ENCODE data around the gene THADA. TPM values are rescaled to one million over a fixed set of nuclear protein-coding genes. Genes with fewer than 3 reads are reported as not detected.
"Not testable (repeated sequence)": the region's sequence is repeated elsewhere in the genome, so short reads cannot be mapped to it uniquely, and the experiment has no call there.

The THADA gene
- total RNA-seq, 1 donor from 2014 or later = 50.6 TPM

DNA sequence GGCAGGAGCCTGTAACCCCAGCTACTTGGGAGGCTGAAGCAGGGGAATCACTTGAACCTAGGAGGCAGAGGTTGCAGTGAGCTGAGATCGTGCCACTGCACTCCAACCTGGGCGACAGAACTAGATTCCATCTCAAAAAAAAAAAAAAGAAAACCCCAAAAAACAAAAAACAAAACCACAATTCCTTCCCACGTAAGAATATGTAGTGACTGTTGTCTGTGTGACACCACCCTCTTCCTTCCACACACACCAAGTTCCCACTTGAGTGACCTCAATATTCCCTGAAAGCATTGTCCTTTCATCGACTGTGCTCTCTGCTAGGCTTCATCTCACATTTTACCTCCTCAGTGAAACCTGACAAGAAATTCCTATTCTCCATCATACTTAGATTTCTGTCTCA, 8.8 kb upstream of the THADA start:
- no peaks in the 10 kb centered on the region for H3K9me3 ChIP-seq (ENCODE audit: control insufficient read depth in 3 of 3, low read length in 3 of 3)
- H3K36me3 ChIP-seq (ENCODE audit: control insufficient read depth in 3 of 3, insufficient read depth in 3 of 3, low read length in 3 of 3) = no peaks in the 10 kb centered on the region
- H3K4me1 ChIP-seq (ENCODE audit: control insufficient read depth in 3 of 3, insufficient read depth in 3 of 3, low read length in 3 of 3) = no peaks in the 10 kb centered on the region

DNA sequence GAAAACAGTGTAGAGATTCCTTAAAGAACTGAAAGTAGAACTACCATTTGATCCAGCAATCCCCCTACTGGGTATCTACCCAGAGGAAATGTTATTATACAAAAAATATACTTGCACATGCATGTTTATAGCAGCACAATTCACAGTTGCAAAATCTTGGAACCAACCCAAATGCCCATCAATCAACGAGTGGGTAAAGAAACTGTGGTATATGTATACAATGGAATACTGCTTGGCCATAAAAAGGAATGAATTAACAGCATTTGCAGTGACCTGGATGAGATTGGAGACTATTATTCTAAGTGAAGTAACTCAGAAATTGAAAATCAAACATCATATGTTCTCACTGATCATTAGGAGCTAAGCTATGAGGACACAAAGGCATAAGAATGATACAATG, 4.8 kb upstream of the THADA start:
- not testable (repeated sequence) for H3K9me3 ChIP-seq (ENCODE audit: control insufficient read depth in 3 of 3, low read length in 3 of 3); H3K27me3 ChIP-seq (ENCODE audit: control insufficient read depth in 3 of 3, insufficient read depth in 3 of 3, low read length in 3 of 3); H3K27ac ChIP-seq (ENCODE audit: low read depth, low read length); H3K36me3 ChIP-seq (ENCODE audit: control insufficient read depth in 3 of 3, insufficient read depth in 3 of 3, low read length in 3 of 3); H3K4me3 ChIP-seq (ENCODE audit: low read length in 3 of 3); H3K4me1 ChIP-seq (ENCODE audit: control insufficient read depth in 3 of 3, insufficient read depth in 3 of 3, low read length in 3 of 3); H3K9ac ChIP-seq (ENCODE audit: low read depth in 1 of 3, low read length in 3 of 3)

More for the DNA sequence above, 8.8 kb upstream of the THADA start:
- Histone ChIP-seq H3K27me3 (ENCODE audit: control insufficient read depth in 3 of 3, insufficient read depth in 3 of 3, low read length in 3 of 3) (no peaks in the 10 kb centered on the region), H3K27ac (ENCODE audit: low read depth, low read length) (no peak overlapping the region), H3K9ac (ENCODE audit: low read depth in 1 of 3, low read length in 3 of 3) (no peak overlapping the region), H3K4me3 (ENCODE audit: low read length in 3 of 3) (no peak overlapping the region)

DNA sequence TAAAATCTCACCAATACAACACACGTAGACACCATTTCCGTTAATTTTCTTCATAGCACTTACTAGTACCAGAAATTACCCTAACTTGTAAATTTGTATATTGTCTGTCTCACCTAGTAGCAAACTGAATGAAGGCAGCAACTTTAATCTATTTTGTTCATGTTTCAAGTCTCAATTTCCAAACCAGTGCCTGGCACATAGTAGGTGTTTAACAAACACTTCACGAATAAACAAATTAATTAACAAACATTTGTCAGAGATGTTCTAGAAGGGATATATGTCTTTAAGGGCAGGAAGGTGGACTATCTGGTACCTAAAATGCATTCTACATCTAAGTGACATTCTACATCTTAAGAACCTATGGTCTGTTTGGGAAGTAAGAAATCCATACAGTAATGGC, 963 bp downstream of the THADA start:
- peak overlapping the region; percentile 89 to 93 (median 89) for H3K9ac ChIP-seq (ENCODE audit: low read depth in 1 of 3, low read length in 3 of 3)
- H3K4me3 ChIP-seq (ENCODE audit: low read length in 3 of 3) = peak overlapping the region; percentile 93 to 99 (median 96)
- peaks cover 0 to 10% (median 10%) of the 10 kb centered on the region in 3 donors for H3K36me3 ChIP-seq (ENCODE audit: control insufficient read depth in 3 of 3, insufficient read depth in 3 of 3, low read length in 3 of 3)
- H3K27me3 ChIP-seq (ENCODE audit: control insufficient read depth in 3 of 3, insufficient read depth in 3 of 3, low read length in 3 of 3) = no peaks in the 10 kb centered on the region
- peak overlapping the region; percentile 93 for H3K27ac ChIP-seq (ENCODE audit: low read depth, low read length)
- no peaks in the 10 kb centered on the region for H3K9me3 ChIP-seq (ENCODE audit: control insufficient read depth in 3 of 3, low read length in 3 of 3)
- H3K4me1 ChIP-seq (ENCODE audit: control insufficient read depth in 3 of 3, insufficient read depth in 3 of 3, low read length in 3 of 3) = peaks cover 6 to 17% (median 14%) of the 10 kb centered on the region in 3 donors

DNA sequence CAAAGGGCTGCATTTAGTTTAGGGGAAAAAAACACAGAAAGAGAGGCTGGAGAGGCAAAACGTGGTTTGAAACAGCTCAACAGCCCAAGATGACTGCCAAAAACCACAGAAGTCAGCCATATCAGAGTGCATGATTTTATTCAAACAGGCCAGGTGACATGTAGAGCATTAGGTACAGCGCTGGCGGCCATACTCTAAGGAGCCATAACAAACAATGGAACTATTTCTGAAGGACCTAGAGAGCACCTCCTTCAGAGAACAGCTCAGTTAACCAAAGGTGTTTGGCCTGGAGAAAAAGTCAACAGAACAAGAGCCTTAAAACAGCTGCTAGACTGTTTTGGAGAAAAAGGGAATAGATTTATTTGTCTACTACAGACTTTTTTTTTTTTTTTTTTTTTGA, 2.6 kb downstream of the THADA start:
- no peak overlapping the region for H3K9ac ChIP-seq (ENCODE audit: low read depth in 1 of 3, low read length in 3 of 3)
- H3K27ac ChIP-seq (ENCODE audit: low read depth, low read length) = no peak overlapping the region
- H3K4me1 ChIP-seq (ENCODE audit: control insufficient read depth in 3 of 3, insufficient read depth in 3 of 3, low read length in 3 of 3) = peaks cover 6 to 17% (median 14%) of the 10 kb centered on the region in 3 donors
- H3K9me3 ChIP-seq (ENCODE audit: control insufficient read depth in 3 of 3, low read length in 3 of 3) = no peaks in the 10 kb centered on the region
- H3K36me3 ChIP-seq (ENCODE audit: control insufficient read depth in 3 of 3, insufficient read depth in 3 of 3, low read length in 3 of 3) = peaks cover 3 to 17% (median 16%) of the 10 kb centered on the region in 3 donors
- H3K27me3 ChIP-seq (ENCODE audit: control insufficient read depth in 3 of 3, insufficient read depth in 3 of 3, low read length in 3 of 3) = no peaks in the 10 kb centered on the region
- no peak overlapping the region for H3K4me3 ChIP-seq (ENCODE audit: low read length in 3 of 3)

DNA sequence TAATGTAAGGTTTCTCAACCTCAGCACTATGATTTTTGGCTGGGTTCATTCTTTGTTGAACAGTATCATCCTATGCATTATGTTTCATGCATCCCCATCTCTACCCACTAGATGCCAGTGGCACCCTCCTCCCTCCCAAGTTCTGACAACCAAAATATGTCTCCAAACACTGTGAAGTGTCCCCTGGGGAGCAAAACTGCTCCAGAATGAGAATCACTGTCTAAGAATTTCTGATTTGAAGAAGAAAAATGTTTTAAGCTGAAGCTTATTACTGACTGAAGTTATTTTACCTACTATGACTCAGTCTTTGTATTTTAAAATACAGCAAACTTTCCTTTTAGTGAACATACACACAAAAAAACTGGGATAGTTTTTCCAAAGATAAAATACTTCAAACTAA, 3.4 kb downstream of the THADA start:
- Histone ChIP-seq H3K27ac (ENCODE audit: low read depth, low read length) (no peak overlapping the region), H3K36me3 (ENCODE audit: control insufficient read depth in 3 of 3, insufficient read depth in 3 of 3, low read length in 3 of 3) (peaks cover 3 to 20% (median 16%) of the 10 kb centered on the region in 3 donors), H3K4me3 (ENCODE audit: low read length in 3 of 3) (no peak overlapping the region), H3K9me3 (ENCODE audit: control insufficient read depth in 3 of 3, low read length in 3 of 3) (no peaks in the 10 kb centered on the region), H3K9ac (ENCODE audit: low read depth in 1 of 3, low read length in 3 of 3) (no peak overlapping the region), H3K4me1 (ENCODE audit: control insufficient read depth in 3 of 3, insufficient read depth in 3 of 3, low read length in 3 of 3) (peaks cover 6 to 17% (median 14%) of the 10 kb centered on the region in 3 donors), H3K27me3 (ENCODE audit: control insufficient read depth in 3 of 3, insufficient read depth in 3 of 3, low read length in 3 of 3) (no peaks in the 10 kb centered on the region)

DNA sequence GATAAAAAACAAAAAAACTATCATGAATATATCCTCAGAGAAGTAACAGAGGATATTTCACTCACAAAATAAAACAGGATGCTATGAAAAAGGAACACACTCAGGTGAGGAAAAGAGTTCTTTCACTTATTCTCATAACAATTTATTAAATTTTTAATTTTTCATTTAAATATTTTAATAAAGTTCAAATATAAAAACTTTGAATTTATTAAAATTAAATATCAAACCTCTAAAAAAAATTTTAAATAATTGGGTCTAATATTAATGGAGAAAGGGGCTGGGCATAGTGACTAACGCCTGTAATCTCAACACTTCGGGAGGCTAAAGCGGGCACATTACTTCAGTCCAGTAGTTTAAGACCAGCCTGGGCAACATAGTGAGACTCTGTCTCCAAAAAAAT, 10.1 kb downstream of the THADA start:
- peaks cover 19 to 42% (median 37%) of the 10 kb centered on the region in 3 donors for H3K36me3 ChIP-seq (ENCODE audit: control insufficient read depth in 3 of 3, insufficient read depth in 3 of 3, low read length in 3 of 3)

DNA sequence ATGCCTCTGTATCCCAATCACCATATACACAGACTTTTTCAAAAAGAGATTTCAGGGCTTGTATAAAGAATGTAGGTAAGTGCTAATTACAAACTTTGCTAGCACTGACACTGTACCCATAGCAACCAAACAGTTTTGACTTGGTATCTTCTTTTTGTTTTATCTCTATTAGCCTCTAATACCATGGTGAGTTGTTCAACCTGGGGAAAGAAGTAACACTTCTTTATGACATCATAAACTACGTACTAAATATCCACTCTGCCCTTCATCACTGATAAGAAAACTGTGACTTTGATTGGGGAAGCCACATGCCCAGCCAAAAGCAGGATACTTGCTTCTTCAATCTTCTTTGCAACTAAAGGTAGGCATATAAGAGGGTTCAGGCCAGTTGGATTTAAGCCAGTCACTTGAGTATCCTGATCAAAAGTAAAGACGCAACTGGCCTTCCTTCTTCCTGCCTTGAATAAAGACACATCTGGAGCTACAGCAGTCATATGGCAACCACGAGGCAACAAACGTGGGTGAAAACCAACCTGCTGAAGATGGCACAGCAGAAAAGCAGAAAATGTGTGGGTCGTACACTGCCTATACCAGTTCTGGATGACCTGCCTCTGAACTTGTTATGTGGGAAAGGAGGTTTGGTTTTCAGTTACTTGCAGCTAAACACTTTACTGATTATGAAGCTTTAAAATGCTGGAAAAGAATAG, 16.4 kb downstream of the THADA start:
- H3K9me3 ChIP-seq (ENCODE audit: control insufficient read depth in 3 of 3, low read length in 3 of 3) = no peaks in the 10 kb centered on the region
- no peak overlapping the region for H3K9ac ChIP-seq (ENCODE audit: low read depth in 1 of 3, low read length in 3 of 3)
- no peak overlapping the region for H3K27ac ChIP-seq (ENCODE audit: low read depth, low read length)
- no peaks in the 10 kb centered on the region for H3K4me1 ChIP-seq (ENCODE audit: control insufficient read depth in 3 of 3, insufficient read depth in 3 of 3, low read length in 3 of 3)
- no peak overlapping the region for H3K4me3 ChIP-seq (ENCODE audit: low read length in 3 of 3)
- no peaks in the 10 kb centered on the region for H3K27me3 ChIP-seq (ENCODE audit: control insufficient read depth in 3 of 3, insufficient read depth in 3 of 3, low read length in 3 of 3)
- H3K36me3 ChIP-seq (ENCODE audit: control insufficient read depth in 3 of 3, insufficient read depth in 3 of 3, low read length in 3 of 3) = peaks cover 20 to 33% (median 31%) of the 10 kb centered on the region in 3 donors

More for the DNA sequence above, 10.1 kb downstream of the THADA start:
- no peak overlapping the region for H3K9ac ChIP-seq (ENCODE audit: low read depth in 1 of 3, low read length in 3 of 3)
- no peak overlapping the region for H3K4me3 ChIP-seq (ENCODE audit: low read length in 3 of 3)
- no peaks in the 10 kb centered on the region for H3K9me3 ChIP-seq (ENCODE audit: control insufficient read depth in 3 of 3, low read length in 3 of 3)
- no peaks in the 10 kb centered on the region for H3K4me1 ChIP-seq (ENCODE audit: control insufficient read depth in 3 of 3, insufficient read depth in 3 of 3, low read length in 3 of 3)
- no peak overlapping the region for H3K27ac ChIP-seq (ENCODE audit: low read depth, low read length)
- no peaks in the 10 kb centered on the region for H3K27me3 ChIP-seq (ENCODE audit: control insufficient read depth in 3 of 3, insufficient read depth in 3 of 3, low read length in 3 of 3)

DNA sequence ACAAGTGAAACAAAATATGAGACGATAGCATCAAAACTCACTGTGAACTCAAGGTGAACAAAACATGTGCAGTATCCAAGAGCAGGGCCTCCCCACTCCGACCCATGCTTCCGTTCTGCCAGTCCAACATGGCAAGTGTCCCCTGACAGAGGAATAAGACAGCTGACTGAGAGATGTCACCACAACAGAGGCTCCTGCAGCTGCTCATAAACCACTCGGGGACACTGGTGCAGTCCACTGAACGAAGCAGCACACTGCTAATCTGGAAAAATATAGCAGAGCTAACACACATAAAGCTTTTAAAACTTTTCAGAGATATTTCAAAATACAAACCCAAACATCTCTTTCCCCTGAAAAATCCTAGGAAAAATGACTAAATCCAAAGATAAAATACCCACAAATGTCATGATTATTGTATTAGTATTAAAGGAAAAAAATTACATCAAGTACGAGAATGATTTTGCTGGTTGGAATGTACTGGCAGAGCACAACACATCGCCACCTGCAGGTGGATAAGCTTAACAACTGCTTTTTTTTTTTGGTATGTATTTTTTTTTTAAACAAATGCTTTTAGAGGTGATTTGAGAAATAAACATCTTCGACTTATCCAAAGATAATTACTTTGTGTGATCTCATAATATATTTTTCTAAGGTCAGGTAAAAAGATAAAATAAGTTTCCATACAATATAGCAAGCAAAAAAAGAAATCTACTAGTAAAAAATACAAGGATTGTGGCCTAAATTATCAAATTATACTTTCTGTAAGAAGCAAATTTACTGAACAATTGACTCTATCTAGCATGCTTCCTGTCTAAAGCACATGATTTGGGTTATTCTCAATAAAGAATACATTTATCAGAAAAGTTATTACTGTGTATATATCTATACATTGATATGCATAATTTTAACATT, 18.6 kb downstream of the THADA start:
- H3K9me3 ChIP-seq (ENCODE audit: control insufficient read depth in 3 of 3, low read length in 3 of 3) = no peaks in the 10 kb centered on the region

DNA sequence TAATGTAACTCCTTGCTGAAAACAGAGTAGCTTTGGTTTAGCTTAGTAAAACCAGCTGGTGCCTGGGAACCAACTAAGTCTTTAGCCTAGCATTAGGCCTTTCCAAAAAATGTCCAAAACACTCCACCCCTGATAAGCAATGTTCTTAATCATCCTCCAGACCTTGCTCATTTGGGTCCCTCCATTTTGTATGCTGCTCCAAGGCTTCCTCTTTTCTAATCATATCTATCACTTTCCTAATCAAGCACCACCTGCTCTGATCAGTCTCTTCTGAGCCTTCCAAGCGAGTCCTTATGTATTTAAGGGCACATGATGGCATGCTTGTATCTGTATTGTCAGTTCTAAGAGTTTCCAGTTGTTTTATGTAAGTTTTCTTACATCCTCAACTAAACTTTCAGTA, 23.6 kb downstream of the THADA start:
- H3K9me3 ChIP-seq (ENCODE audit: control insufficient read depth in 3 of 3, low read length in 3 of 3) = no peaks in the 10 kb centered on the region
- no peak overlapping the region for H3K9ac ChIP-seq (ENCODE audit: low read depth in 1 of 3, low read length in 3 of 3)
- H3K27ac ChIP-seq (ENCODE audit: low read depth, low read length) = no peak overlapping the region
- H3K4me1 ChIP-seq (ENCODE audit: control insufficient read depth in 3 of 3, insufficient read depth in 3 of 3, low read length in 3 of 3) = no peaks in the 10 kb centered on the region
- H3K4me3 ChIP-seq (ENCODE audit: low read length in 3 of 3) = no peak overlapping the region
- H3K36me3 ChIP-seq (ENCODE audit: control insufficient read depth in 3 of 3, insufficient read depth in 3 of 3, low read length in 3 of 3) = peaks cover 20 to 41% (median 38%) of the 10 kb centered on the region in 3 donors
- H3K27me3 ChIP-seq (ENCODE audit: control insufficient read depth in 3 of 3, insufficient read depth in 3 of 3, low read length in 3 of 3) = no peaks in the 10 kb centered on the region

More for the DNA sequence above, 18.6 kb downstream of the THADA start:
- Histone ChIP-seq H3K9ac (ENCODE audit: low read depth in 1 of 3, low read length in 3 of 3) (no peak overlapping the region), H3K27me3 (ENCODE audit: control insufficient read depth in 3 of 3, insufficient read depth in 3 of 3, low read length in 3 of 3) (no peaks in the 10 kb centered on the region), H3K36me3 (ENCODE audit: control insufficient read depth in 3 of 3, insufficient read depth in 3 of 3, low read length in 3 of 3) (peaks cover 17 to 36% (median 34%) of the 10 kb centered on the region in 3 donors), H3K27ac (ENCODE audit: low read depth, low read length) (peak overlapping the region; percentile 10), H3K4me1 (ENCODE audit: control insufficient read depth in 3 of 3, insufficient read depth in 3 of 3, low read length in 3 of 3) (no peaks in the 10 kb centered on the region), H3K4me3 (ENCODE audit: low read length in 3 of 3) (no peak overlapping the region)

DNA sequence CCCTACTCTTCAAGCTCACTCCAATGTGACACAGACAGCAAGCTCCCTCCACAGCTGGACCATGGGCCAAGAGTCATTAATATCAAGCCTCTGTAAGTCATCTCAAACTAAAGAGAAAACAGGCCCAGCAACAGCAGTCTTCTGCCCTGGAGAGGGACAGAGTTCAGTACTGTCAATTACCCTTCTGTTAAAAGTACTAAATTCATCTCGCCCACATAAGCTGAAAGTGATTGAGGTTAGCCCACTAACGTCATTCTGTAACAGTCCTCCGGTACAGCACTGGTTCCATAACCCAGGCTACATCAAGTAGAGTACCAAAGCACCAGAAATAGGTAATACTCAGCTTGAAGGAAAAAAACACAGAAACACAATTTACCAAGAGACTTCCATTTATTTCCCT, 25.9 kb downstream of the THADA start:
- H3K4me1 ChIP-seq (ENCODE audit: control insufficient read depth in 3 of 3, insufficient read depth in 3 of 3, low read length in 3 of 3) = no peaks in the 10 kb centered on the region
- H3K36me3 ChIP-seq (ENCODE audit: control insufficient read depth in 3 of 3, insufficient read depth in 3 of 3, low read length in 3 of 3) = peaks cover 16 to 36% (median 35%) of the 10 kb centered on the region in 3 donors
- no peaks in the 10 kb centered on the region for H3K9me3 ChIP-seq (ENCODE audit: control insufficient read depth in 3 of 3, low read length in 3 of 3)
- H3K27ac ChIP-seq (ENCODE audit: low read depth, low read length) = no peak overlapping the region
- no peak overlapping the region for H3K4me3 ChIP-seq (ENCODE audit: low read length in 3 of 3)
- no peaks in the 10 kb centered on the region for H3K27me3 ChIP-seq (ENCODE audit: control insufficient read depth in 3 of 3, insufficient read depth in 3 of 3, low read length in 3 of 3)
- no peak overlapping the region for H3K9ac ChIP-seq (ENCODE audit: low read depth in 1 of 3, low read length in 3 of 3)

Measured in skeletal muscle tissue (tissue), 4 donors.